Stimulated activated naive CD8-positive, alpha-beta T cell treated with anti-CD3 and anti-CD28 coated beads, Interleukin-15, Interleukin-2, amounts not matched to agents 100 U/mL and 50 U/mL, for 24 hours (primary cell): ENCODE data around the gene SLC18A3.

Experiments used
- ATAC-seq: fragments of 150-1000 bp; cut with Tn5 transposase; one replicate; pipeline ENCODE4 v1.10.0; 2021
- DNase-seq: peaks from one replicate; pipeline ENCODE4 v3.0.0; 2021

Gene SLC18A3

GRCh38 chr10:49596493-49596809 lies 13.7 kb upstream of the SLC18A3 start:
- ATAC-seq (no peak), DNase-seq (no peak)

- DNase-seq (no peak), ATAC-seq (no peak)
These were observed 13.3 kb upstream of the SLC18A3 start for GRCh38 chr10:49596836-49597235.

GRCh38 chr10:49597426-49598163 lies 12.5 kb upstream of the SLC18A3 start:
- no peak for DNase-seq
- ATAC-seq: no peak

GRCh38 chr10:49598164-49598856 lies 11.8 kb upstream of the SLC18A3 start:
- ATAC-seq (no peak), DNase-seq (no peak)

GRCh38 chr10:49598986-49599385 lies 11.1 kb upstream of the SLC18A3 start:
- ATAC-seq (no peak), DNase-seq (no peak)

GRCh38 chr10:49599546-49599945 lies 10.6 kb upstream of the SLC18A3 start:
- DNase-seq (no peak), ATAC-seq (no peak)

- peak; percentile 15 for ATAC-seq
- no peak for DNase-seq
These were observed 10.1 kb upstream of the SLC18A3 start for GRCh38 chr10:49600046-49600445.

- ATAC-seq (no peak), DNase-seq (no peak)
These were observed 9.2 kb upstream of the SLC18A3 start for GRCh38 chr10:49600781-49601400.

- ATAC-seq: no peak
These were observed 8.3 kb upstream of the SLC18A3 start for GRCh38 chr10:49601857-49602256.

GRCh38 chr10:49602380-49603023 lies 7.6 kb upstream of the SLC18A3 start:
- ATAC-seq: no peak
- no peak for DNase-seq

More at GRCh38 chr10:49601857-49602256, 8.3 kb upstream of the SLC18A3 start:
- DNase-seq: no peak

- ATAC-seq (no peak), DNase-seq (no peak)
These were observed 4.7 kb upstream of the SLC18A3 start for GRCh38 chr10:49605216-49605938.

- no peak for ATAC-seq
- no peak for DNase-seq
These were observed 4.1 kb upstream of the SLC18A3 start for GRCh38 chr10:49605939-49606509.

- DNase-seq (peak; percentile 79), ATAC-seq (peak; percentile 47)
These were observed 3.1 kb upstream of the SLC18A3 start for GRCh38 chr10:49606981-49607535.

- ATAC-seq (no peak), DNase-seq (no peak)
These were observed 1.7 kb upstream of the SLC18A3 start for GRCh38 chr10:49608166-49609005.

GRCh38 chr10:49609006-49609282 lies 1.2 kb upstream of the SLC18A3 start:
- no peak for DNase-seq

GRCh38 chr10:49609283-49610113 lies 612 bp upstream of the SLC18A3 start:
- DNase-seq: no peak
- no peak for ATAC-seq

More at GRCh38 chr10:49609006-49609282, 1.2 kb upstream of the SLC18A3 start:
- no peak for ATAC-seq

GRCh38 chr10:49610458-49611165 lies 502 bp downstream of the SLC18A3 start:
- DNase-seq: no peak
- ATAC-seq: no peak

GRCh38 chr10:49611166-49611815 lies 1.2 kb downstream of the SLC18A3 start:
- DNase-seq: no peak
- ATAC-seq: no peak
